Common myeloid progenitor, CD34-positive (primary cell): ENCODE measurements around the gene ZNF133.
"Not testable (repeated sequence)": the region's sequence is repeated elsewhere in the genome, so short reads cannot be mapped to it uniquely, and the experiment has no call there.

Experiments used
- CTCF ChIA-PET: fragments of 350-600 bp; sonication (Branson Sonifier 250); formaldehyde crosslinking; loops from one replicate; lab custom pipeline; 2021; ENCODE audit warnings: antibody characterized with exemption; lab: Charles Lee
- POLR2A ChIA-PET: fragments of 350-600 bp; sonication (Branson Sonifier 250); formaldehyde crosslinking; loops from one replicate; lab custom pipeline; 2021; ENCODE audit warnings: antibody characterized with exemption; lab: Charles Lee
- DNase-seq, 3 donors: peaks; one replicate each; pipeline versions ENCODE4 v3.0.0 to v3.0.0-alpha.2; 2013
- H3K27ac ChIP-seq, 2 experiments: 1 replicate in 1 of 2; 2 replicates in 1 of 2; pipeline ENCODE4 v1.7.0; 2013; ENCODE audit warnings: inconsistent platforms in 2 of 2, low read length in 2 of 2, mild to moderate bottlenecking in 2 of 2, low read depth in 1 of 2, moderate library complexity in 1 of 2; ENCODE audit not compliant: severe bottlenecking in 2 of 2, insufficient read depth in 1 of 2, poor library complexity in 1 of 2
- H3K27me3 ChIP-seq, 5 experiments: replicated peaks in 2 of 5; 1 replicate in 3 of 5; 2 replicates in 2 of 5; pipeline versions ENCODE4 v1.6.1 to v1.7.0; 2013; ENCODE audit warnings: low read length in 4 of 5, mild to moderate bottlenecking in 2 of 5, moderate library complexity in 2 of 5, inconsistent platforms in 1 of 5; ENCODE audit not compliant: insufficient read depth in 5 of 5, control insufficient read depth in 4 of 5
- H3K36me3 ChIP-seq, 4 experiments: 1 replicate in 2 of 4; 2 replicates in 2 of 4; pipeline versions ENCODE4 v1.6.1 to v1.7.0; 2013; ENCODE audit warnings: low read length in 3 of 4, control low read depth in 1 of 4, mild to moderate bottlenecking in 1 of 4; ENCODE audit not compliant: control insufficient read depth in 4 of 4, insufficient read depth in 4 of 4
- H3K4me1 ChIP-seq, 4 experiments: 1 replicate in 3 of 4; 2 replicates in 1 of 4; pipeline versions ENCODE4 v1.6.1 to v1.7.1; 2013; ENCODE audit warnings: low read length in 3 of 4, mild to moderate bottlenecking in 3 of 4, control low read depth in 1 of 4, inconsistent platforms in 1 of 4, moderate library complexity in 1 of 4; ENCODE audit not compliant: control insufficient read depth in 4 of 4, insufficient read depth in 4 of 4; ENCODE audit errors: control extremely low read depth in 1 of 4
- H3K4me3 ChIP-seq, 7 experiments: 1 replicate in 4 of 7; 2 replicates in 3 of 7; pipeline versions ENCODE4 v1.5.1 to v1.7.0; 2013; ENCODE audit warnings: mild to moderate bottlenecking in 7 of 7, low read length in 6 of 7, moderate library complexity in 6 of 7, inconsistent platforms in 2 of 7, low read depth in 2 of 7, control low read depth in 1 of 7; ENCODE audit not compliant: insufficient read depth in 4 of 7, control insufficient read depth in 1 of 7; ENCODE audit errors: extremely low read depth in 1 of 7
- H3K9me3 ChIP-seq, 5 experiments: 1 replicate in 4 of 5; 2 replicates in 1 of 5; pipeline versions ENCODE4 v1.6.1 to v1.7.1; 2013; ENCODE audit warnings: low read length in 4 of 5, mild to moderate bottlenecking in 2 of 5, inconsistent platforms in 1 of 5, low read depth in 1 of 5, moderate library complexity in 1 of 5; ENCODE audit not compliant: control insufficient read depth in 4 of 5, insufficient read depth in 2 of 5; ENCODE audit errors: control extremely low read depth in 1 of 5
- WGBS: methylation state at CpG from one replicate; pipeline ENCODE4 v1.1.5; 2013; ENCODE audit not compliant: insufficient coverage; 5-methylcytosine and 5-hydroxymethylcytosine counted together

ZNF133 gene

GRCh38 chr20:18349749-18350148, 61.4 kb downstream of the ZNF133 start:
- DNase-seq, H3K27ac ChIP-seq, POLR2A ChIA-PET, H3K9me3 ChIP-seq, H3K36me3 ChIP-seq, H3K4me3 ChIP-seq, H3K4me1 ChIP-seq, H3K27me3 ChIP-seq, CTCF ChIA-PET: not testable (repeated sequence)
- WGBS, result 50% methylated on average over 2 of the region's 3 CpGs

GRCh38 chr20:18359854-18360253, 71.5 kb downstream of the ZNF133 start:
- no peak for DNase-seq
- ChIA-PET CTCF (no interaction called here), POLR2A (no interaction called here)
- Histone ChIP-seq H3K4me3 (no peak overlapping the region), H3K9me3 (peaks cover 0 to 9% (median 0%) of the 10 kb centered on the region in 5 experiments), H3K36me3 (no peaks in the 10 kb centered on the region), H3K27ac (no peak overlapping the region), H3K4me1 (no peaks in the 10 kb centered on the region), H3K27me3 (peaks cover 0 to 2% (median 0%) of the 10 kb centered on the region in 5 experiments)
- no CpG with 5 or more reads among the region's 1 CpG for WGBS

GRCh38 chr20:18360635-18361034, 72.3 kb downstream of the ZNF133 start:
- H3K4me3 ChIP-seq, result no peak overlapping the region
- ChIA-PET POLR2A (no interaction called here), CTCF (no interaction called here)
- H3K4me1 ChIP-seq, result no peaks in the 10 kb centered on the region
- no peak for DNase-seq
- H3K9me3 ChIP-seq, result peaks cover 0 to 8% (median 0%) of the 10 kb centered on the region in 5 experiments
- H3K27ac ChIP-seq, result no peak overlapping the region
- H3K36me3 ChIP-seq, result no peaks in the 10 kb centered on the region
- no CpG with 5 or more reads among the region's 1 CpG for WGBS
- peaks cover 0 to 2% (median 0%) of the 10 kb centered on the region in 5 experiments for H3K27me3 ChIP-seq

- CTCF ChIA-PET, result no interaction called here
- H3K27ac ChIP-seq, result no peak overlapping the region
- H3K36me3 ChIP-seq, result no peaks in the 10 kb centered on the region
- H3K27me3 ChIP-seq, result peaks cover 0 to 2% (median 0%) of the 10 kb centered on the region in 5 experiments
- H3K4me1 ChIP-seq, result no peaks in the 10 kb centered on the region
- H3K9me3 ChIP-seq, result peaks cover 0 to 4% (median 0%) of the 10 kb centered on the region in 5 experiments
- H3K4me3 ChIP-seq, result no peak overlapping the region
- WGBS, result no CpG with 5 or more reads among the region's 1 CpG
- POLR2A ChIA-PET, result no interaction called here
- no peak for DNase-seq
Measured at GRCh38 chr20:18361678-18362077, 73.4 kb downstream of the ZNF133 start.

- ChIA-PET POLR2A (no interaction called here), CTCF (no interaction called here)
- Histone ChIP-seq H3K4me1 (no peaks in the 10 kb centered on the region), H3K9me3 (no peaks in the 10 kb centered on the region), H3K4me3 (no peak overlapping the region), H3K36me3 (no peaks in the 10 kb centered on the region), H3K27me3 (peaks cover 0 to 2% (median 0%) of the 10 kb centered on the region in 5 experiments), H3K27ac (no peak overlapping the region)
- WGBS, result 95% methylated on average over 13 of the region's 13 CpGs
- no peak for DNase-seq
Measured at GRCh38 chr20:18362916-18363315, 74.6 kb downstream of the ZNF133 start.

GRCh38 chr20:18363708-18364107, 75.4 kb downstream of the ZNF133 start:
- ChIA-PET POLR2A (no interaction called here), CTCF (no interaction called here)
- Histone ChIP-seq H3K36me3 (no peaks in the 10 kb centered on the region), H3K27ac (no peak overlapping the region), H3K9me3 (no peaks in the 10 kb centered on the region), H3K4me1 (no peaks in the 10 kb centered on the region), H3K27me3 (peaks cover 0 to 2% (median 0%) of the 10 kb centered on the region in 5 experiments), H3K4me3 (no peak overlapping the region)
- 100% methylated on average over 1 of the region's 2 CpGs for WGBS
- no peak for DNase-seq

GRCh38 chr20:18364768-18365167, 76.4 kb downstream of the ZNF133 start:
- Histone ChIP-seq H3K4me1 (no peaks in the 10 kb centered on the region), H3K4me3 (no peak overlapping the region), H3K36me3 (no peaks in the 10 kb centered on the region), H3K27me3 (no peaks in the 10 kb centered on the region), H3K9me3 (no peaks in the 10 kb centered on the region), H3K27ac (no peak overlapping the region)
- ChIA-PET POLR2A (no interaction called here), CTCF (interaction anchor here (1.1 kb wide), 1 partner anchor 21 kb away, joined by 3 read pairs; no protein-coding TSS in a partner anchor)
- no peak for DNase-seq
- 100% methylated on average over 1 of the region's 2 CpGs for WGBS
